Loucy (cell line): ENCODE measurements around the gene PPIE.

ENCODE experiments used
- CTCF ChIP-seq: fragments of 200-600 bp; sonication (generic); conservative IDR thresholded peaks from 2 replicates; pipeline ENCODE4 v1.5.1; 2014; ENCODE audit warnings: mild to moderate bottlenecking, antibody characterized with exemption, low read length
- EZH2phosphoT487 ChIP-seq: fragments of 200-600 bp; IDR thresholded peaks from 2 replicates; pipeline ENCODE4 v1.6.1; 2018; ENCODE audit warnings: antibody characterized with exemption, mild to moderate bottlenecking, moderate library complexity, borderline replicate concordance

- no peak for TF ChIP-seq CTCF
- TF ChIP-seq EZH2phosphoT487: no peak
Observed at GRCh38 chr1:39755965-39756659, 17.4 kb downstream of the PPIE start.
